Hippocampal formation (tissue), 2 donors: ENCODE measurements around the gene TRPM1.

Experiments
- DNase-seq, 2 donors: peaks; one replicate each; lab custom pipeline; 2025; lab: John Stamatoyannopoulos, UW

Gene TRPM1

DNA sequence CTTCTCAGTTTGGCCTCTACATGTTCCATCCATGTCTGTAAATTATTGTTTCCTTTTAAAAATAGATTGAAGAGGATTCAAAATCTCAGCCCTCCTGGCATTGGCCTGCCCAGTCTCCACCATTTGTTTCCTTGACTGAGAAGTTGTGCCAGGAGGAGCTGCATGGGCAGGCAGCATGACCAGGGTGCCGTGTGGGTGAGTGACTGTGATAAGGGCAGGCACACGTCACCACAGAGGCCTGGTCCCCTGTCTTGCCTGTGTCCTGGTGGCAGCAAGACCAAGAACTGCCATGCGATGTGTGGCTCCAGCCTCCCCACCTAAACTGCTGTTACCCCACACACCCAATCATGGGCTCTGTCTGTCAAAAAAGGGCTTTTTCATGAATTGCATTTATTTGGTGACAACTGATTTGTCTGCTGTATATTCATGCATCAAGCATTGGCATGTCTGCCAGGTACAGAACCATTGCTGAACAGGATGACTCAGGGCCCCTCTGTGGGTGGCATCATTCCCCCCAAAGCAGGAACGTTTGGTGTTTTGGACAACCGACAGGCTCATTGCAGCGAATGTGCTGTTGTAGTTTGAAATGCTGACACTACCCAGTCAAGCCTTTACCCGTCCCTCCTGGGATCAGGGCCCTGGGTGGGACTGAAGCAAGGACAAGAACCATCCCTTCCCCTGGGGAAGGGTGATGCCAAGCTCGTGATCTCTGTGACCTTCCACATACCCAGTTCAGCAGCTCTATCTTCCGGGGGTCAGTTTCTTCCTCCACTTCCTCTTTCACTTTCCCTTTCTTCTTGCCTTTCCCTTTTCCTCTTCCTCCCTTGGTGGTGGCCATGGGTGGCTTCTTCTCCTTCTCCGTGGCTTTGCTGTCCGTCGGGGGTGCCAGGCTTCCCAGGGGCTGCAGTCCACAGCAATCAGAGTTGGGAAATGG, 51.6 kb downstream of the TRPM1 start:
- DNase-seq = no peak

GRCh38 chr15:31049111-31049510, 52.4 kb downstream of the TRPM1 start:
- DNase-seq = no peak

- DNase-seq = no peak
Measured at GRCh38 chr15:31047437-31047836, 54.1 kb downstream of the TRPM1 start.

- DNase-seq = no peak
Measured at GRCh38 chr15:31046759-31047359, 54.7 kb downstream of the TRPM1 start.

GRCh38 chr15:31045606-31046005, 55.9 kb downstream of the TRPM1 start:
- DNase-seq = no peak

GRCh38 chr15:31042751-31043150, 58.8 kb downstream of the TRPM1 start:
- no peak for DNase-seq

DNA sequence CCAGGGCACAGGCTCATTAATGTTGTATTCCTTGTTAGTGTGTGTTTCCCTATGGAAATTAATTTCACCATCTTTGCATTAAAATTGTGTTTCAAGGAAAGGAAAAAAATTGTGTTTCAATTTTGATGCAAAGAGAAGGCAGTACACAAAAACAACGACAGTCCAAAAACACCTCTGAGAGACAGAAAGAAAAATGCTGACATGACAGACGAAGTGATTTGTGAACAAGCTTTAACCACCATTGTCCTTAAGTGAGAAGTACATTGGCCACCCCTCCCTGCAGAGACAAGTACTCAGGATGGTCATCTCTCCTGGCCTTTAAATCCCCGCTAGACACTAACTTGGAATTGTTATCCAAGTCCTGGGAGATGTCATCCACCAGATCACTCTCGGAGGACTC, 59.9 kb downstream of the TRPM1 start:
- no peak for DNase-seq

DNA sequence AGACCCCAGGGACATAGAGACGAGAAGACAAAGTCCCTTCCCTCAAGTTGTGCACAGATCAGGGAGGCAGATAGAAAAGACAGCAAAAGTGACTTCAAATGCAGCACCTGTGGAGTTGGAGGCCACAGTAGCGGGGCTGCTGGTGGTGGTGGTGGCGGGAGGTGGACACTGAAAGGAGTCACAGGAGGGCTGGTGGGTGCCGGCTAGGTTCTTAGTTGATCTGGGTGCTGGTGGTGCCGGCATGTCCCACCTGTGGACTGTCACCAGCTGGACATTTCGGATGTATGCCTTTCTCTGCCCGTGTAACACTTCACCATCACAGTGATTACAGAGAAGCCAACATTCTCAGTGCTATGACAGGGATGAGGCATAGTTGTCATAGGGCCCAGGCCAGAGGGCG, 60.9 kb downstream of the TRPM1 start:
- no peak for DNase-seq

- DNase-seq = no peak
Measured at GRCh38 chr15:31039961-31040360, 61.6 kb downstream of the TRPM1 start.

DNA sequence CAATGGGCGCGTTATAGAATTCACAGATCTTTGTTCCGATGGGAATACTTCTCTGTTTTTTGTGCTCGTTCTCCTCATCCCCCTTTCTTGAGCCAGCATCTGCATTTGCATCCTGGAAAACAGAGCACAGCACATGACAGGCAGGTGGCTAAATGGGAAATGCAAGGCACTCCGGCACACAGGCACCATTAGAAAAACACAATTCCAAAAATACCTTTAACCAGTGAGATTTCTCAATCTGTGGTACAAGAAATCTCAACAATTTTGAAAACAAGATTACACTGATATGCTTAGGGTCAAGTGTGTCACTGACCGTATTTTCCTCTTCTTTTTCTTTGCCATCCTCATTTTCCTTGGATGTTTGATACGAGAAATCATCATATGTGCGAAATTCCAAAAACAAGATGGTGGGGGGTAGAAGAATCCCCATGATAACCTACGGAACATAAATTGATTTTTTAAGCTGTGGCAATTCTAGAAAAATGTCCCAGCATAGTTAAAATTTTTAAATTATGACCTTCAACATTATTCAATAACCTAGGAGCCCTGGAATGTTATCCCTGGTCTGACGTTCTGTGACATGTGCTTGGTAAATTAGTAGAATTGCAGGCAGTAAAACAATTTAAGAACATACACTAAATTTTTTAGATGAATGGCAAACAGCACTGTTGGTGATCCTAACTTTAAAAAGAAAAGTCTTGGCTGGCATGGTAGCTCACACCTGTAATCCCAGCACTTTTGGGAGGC, 63.6 kb downstream of the TRPM1 start:
- no peak for DNase-seq

- DNase-seq = no peak
Measured at GRCh38 chr15:31036783-31037182, 64.7 kb downstream of the TRPM1 start.

DNA sequence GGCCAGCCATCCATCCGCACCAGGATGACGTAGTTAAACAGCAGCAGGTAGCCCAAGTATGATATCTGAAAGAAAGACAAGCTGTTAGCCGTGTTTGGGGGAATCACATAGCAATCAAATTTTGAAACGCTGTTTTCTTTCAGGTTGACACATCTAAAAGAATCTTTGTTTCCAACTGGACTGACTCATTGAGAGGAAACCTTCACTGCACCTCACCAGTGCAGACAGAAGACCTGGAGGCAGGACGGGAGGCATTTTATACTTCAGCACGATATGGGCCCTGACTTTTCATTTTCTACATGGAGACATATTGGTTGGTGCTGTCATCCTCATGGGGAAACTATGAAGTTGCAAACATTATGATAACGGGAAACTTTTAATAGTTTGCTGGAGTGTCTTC, 65.9 kb downstream of the TRPM1 start:
- DNase-seq = no peak

GRCh38 chr15:31034152-31034551, 67.4 kb downstream of the TRPM1 start:
- DNase-seq = no peak

DNA sequence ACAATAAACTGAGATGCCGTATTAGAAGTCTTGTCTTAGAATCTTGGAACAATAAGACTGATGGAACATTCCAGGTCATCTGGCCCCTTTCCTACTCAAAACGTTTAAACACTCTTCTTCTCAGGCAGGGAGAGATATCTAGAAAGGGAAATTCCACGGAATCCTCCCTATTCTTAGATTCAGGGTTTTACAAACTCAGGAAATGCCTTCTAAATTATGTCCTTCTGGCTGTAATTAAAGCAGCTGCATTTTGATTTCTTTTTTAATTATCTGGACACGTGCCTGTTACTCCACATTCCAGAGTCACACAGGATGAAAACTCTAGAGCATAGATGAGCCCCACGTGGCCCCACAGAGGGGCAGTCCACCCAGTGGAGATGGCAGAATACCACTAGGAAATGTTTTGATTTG, 68.6 kb downstream of the TRPM1 start:
- no peak for DNase-seq

DNA sequence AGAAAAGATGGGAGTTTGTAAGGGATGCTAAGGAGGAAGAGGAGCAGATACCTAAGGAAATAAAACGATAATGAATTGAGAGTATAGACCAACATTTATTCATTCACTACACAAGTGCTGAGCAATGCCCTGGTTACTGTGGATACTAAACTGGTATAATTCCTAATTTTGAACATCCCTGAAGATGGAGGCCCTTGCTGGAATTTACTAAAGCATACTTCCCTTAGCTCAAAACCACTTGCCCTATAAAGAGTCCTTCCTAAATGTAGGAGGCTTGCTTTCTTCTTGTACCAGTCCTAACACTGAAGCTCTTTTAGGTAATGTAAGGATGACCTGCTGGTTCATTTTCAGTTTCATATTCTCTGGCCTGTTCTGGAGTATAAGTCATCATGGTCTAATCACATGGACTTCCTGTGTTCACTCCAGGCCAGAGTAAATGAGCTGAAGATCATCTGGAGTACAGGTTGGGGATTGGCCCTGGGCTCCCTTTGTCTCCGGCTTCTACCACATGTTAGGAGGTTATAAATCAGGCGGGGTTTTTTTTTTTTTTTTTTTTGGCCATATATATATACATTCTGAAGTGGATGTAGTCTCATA, 70.0 kb downstream of the TRPM1 start:
- DNase-seq = no peak

GRCh38 chr15:31027910-31028578, 73.5 kb downstream of the TRPM1 start:
- no peak for DNase-seq

GRCh38 chr15:31025996-31026395, 75.5 kb downstream of the TRPM1 start:
- no peak for DNase-seq

GRCh38 chr15:31024979-31025378, 76.5 kb downstream of the TRPM1 start:
- no peak for DNase-seq

DNA sequence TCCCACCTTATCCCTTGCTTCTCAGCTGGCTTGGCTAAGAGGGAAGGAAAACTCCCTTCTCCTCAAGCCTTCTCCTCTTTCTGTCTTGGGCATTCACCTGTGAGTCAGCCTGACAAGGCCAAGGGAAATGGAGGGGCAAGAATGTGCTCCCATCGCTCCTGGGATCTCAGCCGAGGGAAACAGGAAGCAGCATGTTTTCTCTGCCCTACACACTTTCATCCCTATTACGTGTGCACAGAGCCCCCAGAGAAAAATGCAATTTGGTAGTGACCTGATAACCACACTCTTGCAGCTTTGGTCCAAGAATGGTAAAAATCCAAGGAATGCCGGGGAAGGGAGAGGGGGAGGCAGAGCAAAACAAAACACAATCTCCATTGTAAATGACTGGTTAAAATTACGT, 77.2 kb downstream of the TRPM1 start:
- no peak for DNase-seq

- no peak for DNase-seq
Measured at GRCh38 chr15:31023841-31024240, 77.7 kb downstream of the TRPM1 start.

DNA sequence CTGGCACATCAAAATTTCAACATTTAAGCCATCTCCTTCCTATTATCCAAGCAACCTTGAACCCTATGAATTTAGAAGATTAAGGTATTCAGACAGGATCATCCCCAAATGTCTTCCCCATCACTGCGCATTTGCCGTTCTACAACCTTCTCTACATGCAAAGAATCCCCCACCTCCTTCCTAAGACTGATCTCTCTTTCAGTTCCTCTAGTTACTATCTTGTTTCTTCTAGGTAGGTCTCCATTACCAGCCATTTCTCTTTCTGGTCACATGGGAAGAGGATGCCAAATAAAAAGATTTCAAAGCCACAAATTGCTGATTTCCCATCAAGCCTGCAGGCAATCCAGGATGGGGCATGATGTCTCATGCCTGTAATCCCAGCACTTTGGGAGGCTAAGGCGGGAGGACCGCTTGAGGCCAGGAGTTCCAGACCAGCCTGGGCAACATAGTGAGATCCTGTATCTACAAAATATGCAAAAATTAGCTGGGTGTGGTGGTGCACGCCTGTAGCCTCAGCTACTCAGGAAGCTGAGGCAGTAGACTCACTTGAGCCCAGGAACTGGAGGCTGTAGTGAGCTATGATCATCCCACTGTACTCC, 80.4 kb downstream of the TRPM1 start:
- no peak for DNase-seq
